K562 treated with DMSO at 1 percent for 12 hours (cell line): ENCODE results near the gene ESYT1. TPM values are rescaled to one million over a fixed set of nuclear protein-coding genes. Genes with fewer than 3 reads are reported as not detected.

Experiments
- total RNA-seq: library from RNA; unstranded; fragments of 300-600 nt; gene quantifications from 2 replicates; pipeline ENCODE4 v1.2.3, GENCODE V29; 2022; ENCODE audit not compliant: insufficient read depth

The ESYT1 gene
- 118 and 171 TPM in 2 replicates for total RNA-seq

GRCh38 chr12:56127888-56128669 lies at the start of gene ESYT1:
Gene ESYT1 (plus strand): TSS chr12:56128267. CDS start chr12:56128320, 53 bp downstream.

GRCh38 chr12:56079723-56080555 lies 48.1 kb upstream of the ESYT1 start, which contains the start of gene ERBB3:
Gene ERBB3 (plus strand): TSS chr12:56080165. CDS start chr12:56080301, 136 bp downstream.

GRCh38 chr12:56104109-56104814 lies 23.8 kb upstream of the ESYT1 start, which contains the start of gene PA2G4:
Gene PA2G4 (plus strand): TSS chr12:56104559. CDS start chr12:56104738, 179 bp downstream.

GRCh38 chr12:56116267-56117081 lies 11.6 kb upstream of the ESYT1 start, which contains the start of gene RPL41:
Gene RPL41 (plus strand): TSS chr12:56116633.

GRCh38 chr12:56117778-56118687 lies 10.0 kb upstream of the ESYT1 start, which contains the start of gene ZC3H10:
Gene ZC3H10 (plus strand): TSS chr12:56118266. CDS start chr12:56120563, 2,297 bp downstream.

GRCh38 chr12:56152132-56152755 lies 24.2 kb downstream of the ESYT1 start, which contains the start of gene MYL6B:
Gene MYL6B (plus strand): TSS chr12:56152587. CDS start chr12:56153919, 1,332 bp downstream.

GRCh38 chr12:56158029-56158925 lies 30.2 kb downstream of the ESYT1 start, which contains the start of gene MYL6:
Gene MYL6 (plus strand): TSS chr12:56158359. CDS start chr12:56158402, 43 bp downstream.

GRCh38 chr12:56189099-56189917 lies 61.2 kb downstream of the ESYT1 start, which contains the start of gene SMARCC2:
Gene SMARCC2 (minus strand): TSS chr12:56189483. CDS start chr12:56189461, 22 bp downstream.

Other genes with a start within 250 kb of the ESYT1 start
- gene PYM1, start 200.4 kb upstream of the ESYT1 start, total RNA-seq, result 25.3 and 31.8 TPM in 2 replicates
- 20.0 and 41.3 TPM in 2 replicates for gene DGKA, start 197.1 kb upstream of the ESYT1 start, total RNA-seq
- gene PMEL, start 162.2 kb upstream of the ESYT1 start, total RNA-seq, result 1.6 and 2.3 TPM in 2 replicates
- gene CDK2, start 161.4 kb upstream of the ESYT1 start, total RNA-seq, result 60.8 and 102 TPM in 2 replicates
- gene RAB5B, start 154.2 kb upstream of the ESYT1 start, total RNA-seq, result 24.7 and 53.6 TPM in 2 replicates
- gene SUOX, start 131.0 kb upstream of the ESYT1 start, total RNA-seq, result 28.3 and 47.1 TPM in 2 replicates
- gene IKZF4, start 107.2 kb upstream of the ESYT1 start, total RNA-seq, result 5.5 and 28.5 TPM in 2 replicates
- gene RPS26, start 86.3 kb upstream of the ESYT1 start, total RNA-seq, result 356 and 471 TPM in 2 replicates
- 4.0 and 6.2 TPM in 2 replicates for gene ERBB3, start 48.1 kb upstream of the ESYT1 start, total RNA-seq
- gene PA2G4, start 23.7 kb upstream of the ESYT1 start, total RNA-seq, result 117 and 191 TPM in 2 replicates
- gene RPL41, start 11.6 kb upstream of the ESYT1 start, total RNA-seq, result 3,882 and 7,413 TPM in 2 replicates
- gene ZC3H10, start 10.0 kb upstream of the ESYT1 start, total RNA-seq, result 3.0 and 6.0 TPM in 2 replicates
- 39.6 and 50.9 TPM in 2 replicates for gene MYL6B, start 24.3 kb downstream of the ESYT1 start, total RNA-seq
- gene MYL6, start 30.1 kb downstream of the ESYT1 start, total RNA-seq, result 825 and 1,302 TPM in 2 replicates
- 21.7 and 70.9 TPM in 2 replicates for gene SMARCC2, start 61.2 kb downstream of the ESYT1 start, total RNA-seq
- gene RNF41, start 93.7 kb downstream of the ESYT1 start, total RNA-seq, result 21.4 and 47.7 TPM in 2 replicates
- 41.0 and 51.8 TPM in 2 replicates for gene NABP2, start 96.1 kb downstream of the ESYT1 start, total RNA-seq
- gene SLC39A5, start 101.8 kb downstream of the ESYT1 start, total RNA-seq, result not detected in 2 replicates
- 9.6 and 33.7 TPM in 2 replicates for gene ANKRD52, start 130.1 kb downstream of the ESYT1 start, total RNA-seq
- gene COQ10A, start 138.7 kb downstream of the ESYT1 start, total RNA-seq, result 43.3 and 62.5 TPM in 2 replicates
- 81.3 and 200 TPM in 2 replicates for gene CS, start 172.1 kb downstream of the ESYT1 start, total RNA-seq
- gene CNPY2, start 187.7 kb downstream of the ESYT1 start, total RNA-seq, result 79.7 and 93.3 TPM in 2 replicates
- gene PAN2, start 205.7 kb downstream of the ESYT1 start, total RNA-seq, result 12.5 and 26.6 TPM in 2 replicates
- gene IL23A, start 210.6 kb downstream of the ESYT1 start, total RNA-seq, result 13.7 and 23.5 TPM in 2 replicates
- gene STAT2, start 231.8 kb downstream of the ESYT1 start, total RNA-seq, result 25.6 and 60.4 TPM in 2 replicates
- gene APOF, start 234.6 kb downstream of the ESYT1 start, total RNA-seq, result not detected in 2 replicates